GM10266 (cell line): ENCODE data around the gene ABL1.

ENCODE experiments used
- DNase-seq: peaks from one replicate; pipeline ENCODE4 v3.0.0; 2012; ENCODE audit errors: extremely low spot score
- TF ChIP-seq, protein P1 (sequence below): IDR thresholded peaks from 2 replicates; pipeline ENCODE4 v1.5.1; 2012; ENCODE audit warnings: mild to moderate bottlenecking, low read depth; ENCODE audit not compliant: control insufficient read depth, insufficient read depth; ENCODE audit errors: missing control alignments

ABL1 gene

DNA sequence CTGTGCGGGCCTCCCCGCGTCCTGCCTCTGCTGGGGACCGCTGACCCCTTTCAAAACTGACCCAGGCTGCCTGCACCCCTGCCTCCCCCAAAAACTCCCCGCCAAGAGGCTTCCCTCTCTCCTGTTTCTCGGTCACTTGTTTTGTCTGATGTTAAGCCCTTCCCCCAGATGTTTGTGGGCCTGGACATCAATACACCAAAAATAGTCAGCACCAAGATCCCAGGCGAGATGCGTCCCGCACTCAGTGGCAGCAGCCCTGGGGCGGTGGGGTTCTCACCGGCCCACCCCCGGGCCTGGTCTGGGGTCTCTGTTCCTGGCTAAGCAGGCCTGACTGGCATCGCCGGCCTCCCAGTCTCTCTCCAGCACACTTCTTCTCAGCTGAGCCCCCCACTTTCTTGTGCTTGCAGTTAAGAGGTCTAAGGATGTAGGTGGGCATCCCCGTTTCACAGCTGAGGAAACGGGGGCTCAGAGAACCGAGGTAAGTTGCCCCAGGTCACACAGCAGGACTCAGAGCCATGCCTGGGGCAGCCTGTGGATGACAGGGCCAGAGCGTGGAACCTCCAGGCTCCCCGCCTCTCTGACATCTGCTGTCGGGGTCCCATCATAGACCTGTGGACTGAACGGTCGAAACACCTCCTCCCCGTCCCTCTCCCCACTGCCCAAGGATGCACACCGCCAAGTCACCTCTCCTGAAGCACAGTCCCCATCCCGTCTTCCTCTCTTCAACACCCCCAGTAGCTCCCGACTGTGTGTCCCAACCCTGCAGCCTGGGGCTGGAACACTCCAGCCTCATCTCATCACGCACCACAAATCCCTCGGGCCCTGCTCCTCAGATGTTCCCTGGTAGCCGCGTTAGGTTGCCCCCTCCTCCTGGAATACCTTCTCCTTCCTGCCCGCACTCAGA is 87.2 kb downstream of the ABL1 start:
- TF ChIP-seq, protein P1, sequence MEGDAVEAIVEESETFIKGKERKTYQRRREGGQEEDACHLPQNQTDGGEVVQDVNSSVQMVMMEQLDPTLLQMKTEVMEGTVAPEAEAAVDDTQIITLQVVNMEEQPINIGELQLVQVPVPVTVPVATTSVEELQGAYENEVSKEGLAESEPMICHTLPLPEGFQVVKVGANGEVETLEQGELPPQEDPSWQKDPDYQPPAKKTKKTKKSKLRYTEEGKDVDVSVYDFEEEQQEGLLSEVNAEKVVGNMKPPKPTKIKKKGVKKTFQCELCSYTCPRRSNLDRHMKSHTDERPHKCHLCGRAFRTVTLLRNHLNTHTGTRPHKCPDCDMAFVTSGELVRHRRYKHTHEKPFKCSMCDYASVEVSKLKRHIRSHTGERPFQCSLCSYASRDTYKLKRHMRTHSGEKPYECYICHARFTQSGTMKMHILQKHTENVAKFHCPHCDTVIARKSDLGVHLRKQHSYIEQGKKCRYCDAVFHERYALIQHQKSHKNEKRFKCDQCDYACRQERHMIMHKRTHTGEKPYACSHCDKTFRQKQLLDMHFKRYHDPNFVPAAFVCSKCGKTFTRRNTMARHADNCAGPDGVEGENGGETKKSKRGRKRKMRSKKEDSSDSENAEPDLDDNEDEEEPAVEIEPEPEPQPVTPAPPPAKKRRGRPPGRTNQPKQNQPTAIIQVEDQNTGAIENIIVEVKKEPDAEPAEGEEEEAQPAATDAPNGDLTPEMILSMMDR = no peak
- DNase-seq = no peak

DNA sequence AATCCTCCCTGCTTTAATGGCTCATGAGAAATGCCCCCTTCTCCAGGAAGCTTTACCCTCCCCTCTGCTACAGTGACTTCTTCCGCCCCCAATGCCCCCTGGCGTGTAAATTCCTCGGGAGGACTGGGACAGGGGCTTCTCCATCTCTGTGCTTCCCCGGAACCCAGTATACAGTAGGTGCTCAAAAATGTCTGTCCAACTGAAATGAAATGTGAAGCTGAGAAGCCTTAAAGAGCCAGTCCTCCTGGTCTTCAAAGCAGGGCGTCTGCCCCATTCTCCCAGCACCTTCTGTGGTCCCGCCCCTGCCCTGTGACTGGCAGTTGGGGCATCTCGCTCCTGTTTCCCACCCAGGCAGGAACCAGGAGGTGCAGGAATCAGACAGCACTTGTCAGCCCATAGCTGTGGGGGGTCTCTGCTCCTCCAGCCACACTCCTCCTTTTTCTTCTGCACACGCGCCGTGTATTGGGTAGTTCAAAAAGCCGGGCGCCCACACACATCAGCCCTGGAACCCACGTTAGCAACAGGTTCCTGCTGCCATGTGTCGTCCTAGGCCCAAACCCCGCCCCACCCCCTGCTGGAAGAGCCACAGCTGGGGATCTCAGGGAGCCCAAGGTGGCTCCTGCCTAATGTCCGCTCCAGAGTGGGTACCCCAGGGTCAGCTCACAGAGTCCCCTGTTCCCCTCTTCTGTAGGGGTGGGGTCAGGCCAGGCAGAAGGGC is 88.0 kb downstream of the ABL1 start:
- TF ChIP-seq, protein P1 = no peak
- no peak for DNase-seq

DNA sequence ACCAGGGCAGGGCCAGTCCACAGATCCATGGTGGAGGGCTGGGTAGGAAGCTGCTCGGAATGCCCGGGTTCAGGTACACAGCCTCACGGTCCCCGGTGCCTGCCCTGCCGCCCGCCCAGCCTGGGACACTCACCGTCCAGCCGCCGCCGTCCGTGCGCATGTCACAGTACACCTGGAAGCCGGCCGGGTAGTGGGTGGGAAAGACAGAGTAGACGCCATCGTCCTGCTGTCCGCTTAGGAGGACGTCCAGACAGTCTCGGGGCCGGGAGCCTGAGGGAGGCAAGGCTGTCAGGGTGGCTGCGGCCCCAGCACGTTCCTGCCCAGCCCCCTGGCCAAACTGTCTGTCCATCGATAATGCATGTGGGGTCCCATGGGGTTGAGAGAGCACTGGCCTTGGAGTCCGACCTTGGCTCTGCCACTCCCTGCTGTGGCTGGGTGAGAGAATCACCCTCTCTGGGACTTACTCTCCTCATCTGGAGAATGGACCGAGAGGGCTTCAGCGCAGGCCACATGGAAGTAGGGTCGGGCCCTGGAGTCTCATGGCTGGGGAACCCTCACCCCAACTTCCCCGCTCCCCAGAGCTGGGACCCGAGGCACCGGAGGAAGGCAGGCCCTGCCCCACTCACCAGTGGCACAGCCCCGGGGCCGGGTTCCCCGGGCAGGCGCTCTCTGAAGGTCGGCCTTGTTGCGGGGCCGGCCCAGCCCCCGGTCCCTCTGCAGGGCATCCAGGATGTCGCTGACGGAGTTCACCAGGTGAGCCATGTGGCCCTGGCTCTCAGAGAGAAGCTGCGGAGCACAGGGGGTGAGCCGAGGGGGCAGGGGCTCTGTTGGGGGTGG is 88.8 kb downstream of the ABL1 start:
- DNase-seq = no peak
- TF ChIP-seq, protein P1 = no peak

DNA sequence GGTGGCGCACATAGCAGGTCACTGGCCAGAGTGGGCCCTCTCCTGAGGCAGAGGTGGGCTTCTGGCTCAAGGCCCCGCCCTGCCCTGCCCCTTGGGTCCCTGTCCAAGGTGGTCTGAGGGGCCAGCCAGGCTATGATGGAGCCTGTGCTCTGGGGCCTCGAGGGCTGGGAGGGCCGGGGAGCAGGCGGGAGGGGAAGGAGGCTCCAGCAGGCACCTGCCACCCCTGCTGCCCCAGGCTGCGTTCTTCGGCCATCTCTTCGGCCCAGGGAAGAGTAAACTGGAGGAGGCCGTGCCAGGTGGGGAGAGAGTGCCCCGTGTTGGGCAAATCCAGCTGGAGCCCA is 89.4 kb downstream of the ABL1 start:
- DNase-seq = no peak
- TF ChIP-seq, protein P1 = no peak

DNA sequence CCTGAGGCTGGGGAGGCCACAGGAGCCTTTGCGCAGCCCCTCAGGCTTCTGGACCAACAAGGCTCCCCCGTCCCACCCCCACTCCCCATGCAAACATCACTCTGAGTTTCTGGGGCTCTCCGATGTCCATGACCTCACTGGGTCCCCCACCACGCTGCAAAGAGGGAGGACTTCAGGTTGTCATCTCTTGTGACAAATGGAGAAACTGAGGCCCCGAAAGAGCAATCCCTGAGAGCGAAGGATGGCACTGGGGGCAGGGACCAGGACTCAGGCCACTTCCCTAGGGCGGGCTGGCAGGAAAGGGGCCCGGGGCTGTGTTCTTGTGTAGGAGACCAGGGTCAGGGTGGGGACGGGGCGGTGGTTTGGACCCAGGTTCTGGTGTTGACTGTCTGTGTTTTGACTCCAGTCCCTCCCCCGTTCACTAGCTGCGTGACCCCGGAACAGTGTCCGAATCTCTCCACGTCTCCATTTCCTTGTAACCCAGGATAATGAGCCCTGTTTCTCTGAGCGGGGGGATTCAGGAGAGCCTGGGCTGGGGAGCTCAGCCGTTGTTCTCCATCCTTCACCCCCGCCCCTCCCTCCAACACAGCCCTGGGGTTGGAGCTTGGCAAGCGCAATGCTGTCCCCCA is 90.1 kb downstream of the ABL1 start:
- TF ChIP-seq, protein P1 = no peak
- no peak for DNase-seq

DNA sequence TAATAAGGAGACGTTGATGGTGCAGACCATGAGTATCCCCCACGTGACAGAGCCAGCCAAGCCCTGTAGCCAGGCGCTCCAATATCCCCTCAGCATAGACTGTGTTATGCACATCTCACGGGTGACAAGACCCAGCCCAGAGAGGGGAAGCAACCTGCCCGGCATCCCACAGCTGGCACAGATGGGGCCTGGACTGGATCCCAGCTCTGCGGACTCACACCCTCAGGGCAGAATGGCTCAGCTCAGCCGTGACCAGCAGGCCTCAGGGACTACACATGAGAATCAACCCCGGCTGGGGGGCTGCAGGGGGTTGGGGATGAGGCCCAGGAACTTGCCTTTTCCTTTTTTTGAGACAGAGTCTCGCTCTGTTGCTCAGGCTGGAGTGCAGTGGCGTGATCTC is 92.3 kb downstream of the ABL1 start:
- TF ChIP-seq, protein P1 = no peak
- DNase-seq = no peak
